GM21526 (cell line): ENCODE data around the gene SH2B3.
"Not testable (repeated sequence)": the region's sequence is repeated elsewhere in the genome, so short reads cannot be mapped to it uniquely, and the experiment has no call there.

Source experiments
- ATAC-seq: cut with Tn5 transposase; IDR thresholded peaks from one replicate; pipeline ENCODE4 v1.9.1; 2021; ENCODE audit warnings: moderate library complexity; ENCODE audit not compliant: unreplicated experiment, low FRiP score

The SH2B3 gene

DNA sequence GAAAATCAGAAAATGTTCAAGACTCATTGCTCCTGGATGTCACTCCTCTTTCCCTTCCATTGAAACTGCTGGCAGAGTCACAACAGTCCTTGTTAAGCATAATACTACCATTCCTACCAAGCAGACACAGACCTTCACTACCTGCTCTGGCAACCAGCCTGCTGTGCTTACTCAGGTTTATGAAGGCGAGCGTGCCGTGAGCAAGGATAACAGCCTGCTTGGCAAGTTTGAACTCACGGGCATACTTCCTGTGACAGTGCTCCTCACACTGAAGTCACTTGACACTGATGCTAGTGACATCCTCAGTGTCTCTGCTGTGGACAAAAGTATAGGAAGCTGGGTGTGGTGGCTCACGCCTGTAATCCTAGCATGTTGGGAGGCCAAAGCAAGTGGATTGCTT lies 21.1 kb upstream of the SH2B3 start:
- ATAC-seq, result no peak

DNA sequence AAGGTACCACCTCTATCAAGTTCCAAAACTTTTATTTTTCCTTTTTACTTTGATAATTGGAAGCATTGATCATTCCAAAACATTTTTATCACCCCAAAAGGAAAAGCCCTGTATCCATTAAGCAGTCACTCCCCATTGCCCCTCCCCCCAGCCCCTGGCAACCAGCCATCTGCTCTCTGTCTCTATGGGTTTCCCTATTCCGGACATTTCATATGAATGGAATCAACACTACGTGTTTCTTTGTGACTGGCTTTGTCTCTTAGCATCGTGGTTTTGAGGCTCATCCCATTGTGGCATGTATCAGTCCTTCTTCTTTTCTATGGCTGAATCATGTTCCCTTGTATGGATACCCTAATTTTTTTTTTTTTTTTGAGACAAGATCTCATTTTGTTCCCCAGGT lies 18.8 kb upstream of the SH2B3 start:
- ATAC-seq, result no peak

GRCh38 chr12:111387747-111388323 lies 17.9 kb upstream of the SH2B3 start:
- ATAC-seq, result no peak

DNA sequence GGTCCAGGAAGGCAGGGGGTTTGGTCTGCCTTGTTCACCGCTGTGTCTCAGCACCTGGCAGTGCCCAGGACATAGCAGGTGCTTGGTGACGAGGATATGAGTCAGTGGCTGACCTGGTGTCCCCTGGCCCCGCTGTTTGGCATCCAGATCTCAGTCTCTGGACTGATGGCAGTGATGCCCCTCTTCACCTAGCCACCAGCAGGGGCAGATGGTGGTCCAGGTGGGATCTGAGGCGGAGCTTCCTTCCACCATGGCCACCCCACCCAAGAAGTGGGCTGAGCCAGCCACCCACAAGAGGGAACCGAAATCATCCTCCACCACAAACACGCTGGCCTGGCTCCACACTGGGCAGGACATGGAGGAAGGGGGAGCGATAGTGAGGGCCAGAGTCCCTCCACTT lies 16.1 kb upstream of the SH2B3 start:
- no peak for ATAC-seq

GRCh38 chr12:111390910-111391309 lies 14.8 kb upstream of the SH2B3 start:
- ATAC-seq, result no peak

DNA sequence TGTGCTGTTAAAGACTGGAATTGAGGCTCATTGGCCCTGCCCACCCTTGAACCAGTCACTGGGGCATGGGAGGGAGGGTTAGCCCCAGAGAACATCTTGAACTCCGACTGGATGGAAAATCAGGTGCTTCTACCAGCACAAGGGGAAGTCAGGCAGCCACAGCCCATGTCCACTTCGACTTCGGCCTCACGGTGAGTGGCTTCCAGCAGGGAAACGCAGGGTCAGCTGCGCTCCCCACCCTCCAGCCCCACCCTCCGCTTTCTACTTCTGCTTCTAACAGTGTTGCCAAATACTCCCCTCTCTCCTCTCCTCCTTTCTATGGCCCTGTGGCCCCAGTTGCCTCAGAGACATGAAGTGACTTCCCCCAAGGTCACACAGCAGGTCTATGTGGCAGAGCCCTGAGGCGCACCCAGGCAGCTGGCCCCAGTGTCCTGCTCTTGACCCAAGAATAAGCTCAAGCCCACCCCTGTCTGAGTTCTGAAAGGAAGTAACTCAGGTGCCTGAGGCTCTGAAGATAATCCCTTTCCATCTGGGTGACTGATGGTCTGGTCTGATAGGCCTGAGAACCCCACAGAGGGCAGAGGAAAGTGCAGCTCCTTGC lies 11.9 kb upstream of the SH2B3 start:
- no peak for ATAC-seq

DNA sequence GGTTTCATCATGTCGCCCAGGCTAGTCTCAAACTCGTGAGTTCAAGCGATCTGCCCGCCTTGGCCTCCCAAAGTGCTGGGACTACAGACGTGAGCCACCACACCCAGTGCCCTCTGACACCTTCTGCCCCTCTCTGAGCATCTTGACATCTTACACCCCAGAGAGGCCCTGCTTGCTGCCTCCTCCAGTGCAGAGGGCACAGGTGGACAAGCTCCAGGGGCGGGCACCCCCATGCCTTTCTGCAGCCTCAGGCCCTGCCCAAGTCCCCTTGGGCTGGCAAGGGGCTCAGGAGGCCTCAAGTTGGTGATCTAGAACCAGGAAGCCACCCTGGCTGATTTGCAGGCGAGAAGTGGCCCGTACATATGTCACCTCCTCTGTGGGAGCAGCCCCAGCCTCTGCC lies 11.2 kb upstream of the SH2B3 start:
- ATAC-seq, result no peak

DNA sequence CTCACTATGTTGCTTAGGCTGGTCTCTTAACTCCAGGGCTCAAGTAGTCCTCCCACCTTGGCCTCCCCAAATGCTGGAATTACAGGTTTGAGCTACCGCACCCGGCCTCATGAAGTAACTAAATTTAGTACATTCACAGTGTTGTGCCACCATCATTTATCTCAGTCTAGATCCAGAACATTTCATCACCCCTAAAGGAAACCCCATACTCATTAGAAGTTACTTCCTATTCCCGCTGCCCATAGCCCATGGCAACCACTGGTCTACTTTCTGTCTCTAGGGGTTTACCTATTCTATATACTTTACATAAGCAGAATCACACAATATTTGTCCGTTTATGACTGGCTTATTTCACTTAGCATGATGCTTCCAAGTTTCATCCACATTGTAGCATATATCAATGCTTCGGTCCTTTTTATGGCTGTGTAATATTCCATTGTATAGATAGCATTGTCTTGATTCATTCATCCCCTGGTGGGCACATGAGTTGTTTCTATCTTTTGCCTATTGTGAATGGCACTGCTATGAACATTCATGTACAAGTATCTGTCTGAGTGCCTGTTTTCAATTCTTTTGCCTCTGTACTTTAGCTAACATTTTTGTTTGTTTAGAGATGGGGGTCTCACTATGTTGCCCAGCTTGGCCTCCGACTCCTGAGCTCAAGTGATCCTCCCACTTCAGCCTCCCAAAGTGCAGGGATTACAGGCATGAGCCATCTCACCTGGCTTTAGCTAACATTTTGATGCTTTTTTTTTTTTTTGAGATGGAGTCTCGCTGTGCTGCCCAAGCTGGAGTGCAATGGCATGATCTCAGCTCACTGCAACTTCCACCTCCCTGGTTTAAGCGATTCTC lies 10.2 kb upstream of the SH2B3 start:
- ATAC-seq, result no peak

DNA sequence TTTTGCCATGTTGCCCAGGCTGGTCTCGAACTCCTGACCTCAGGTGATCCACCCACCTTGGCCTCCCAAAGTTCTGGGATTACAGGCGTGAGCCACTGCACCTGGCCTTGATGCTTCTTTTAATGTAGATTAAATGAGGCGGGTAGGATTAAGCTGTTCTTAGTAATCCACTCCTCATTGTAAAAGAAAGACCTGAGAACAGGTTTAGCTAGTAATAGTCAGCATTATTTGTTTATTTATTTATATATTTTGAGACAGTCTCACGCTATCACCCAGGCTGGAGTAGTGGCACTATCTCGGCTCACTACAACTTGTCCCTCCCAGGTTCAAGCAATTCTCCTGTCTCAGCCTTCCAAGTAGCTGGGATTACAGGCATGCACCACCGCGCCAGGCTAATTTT lies 9.5 kb upstream of the SH2B3 start:
- ATAC-seq, result not testable (repeated sequence)

GRCh38 chr12:111396726-111397445 lies 8.8 kb upstream of the SH2B3 start:
- peak; percentile 54 for ATAC-seq

GRCh38 chr12:111398530-111398929 lies 7.2 kb upstream of the SH2B3 start:
- ATAC-seq, result no peak

DNA sequence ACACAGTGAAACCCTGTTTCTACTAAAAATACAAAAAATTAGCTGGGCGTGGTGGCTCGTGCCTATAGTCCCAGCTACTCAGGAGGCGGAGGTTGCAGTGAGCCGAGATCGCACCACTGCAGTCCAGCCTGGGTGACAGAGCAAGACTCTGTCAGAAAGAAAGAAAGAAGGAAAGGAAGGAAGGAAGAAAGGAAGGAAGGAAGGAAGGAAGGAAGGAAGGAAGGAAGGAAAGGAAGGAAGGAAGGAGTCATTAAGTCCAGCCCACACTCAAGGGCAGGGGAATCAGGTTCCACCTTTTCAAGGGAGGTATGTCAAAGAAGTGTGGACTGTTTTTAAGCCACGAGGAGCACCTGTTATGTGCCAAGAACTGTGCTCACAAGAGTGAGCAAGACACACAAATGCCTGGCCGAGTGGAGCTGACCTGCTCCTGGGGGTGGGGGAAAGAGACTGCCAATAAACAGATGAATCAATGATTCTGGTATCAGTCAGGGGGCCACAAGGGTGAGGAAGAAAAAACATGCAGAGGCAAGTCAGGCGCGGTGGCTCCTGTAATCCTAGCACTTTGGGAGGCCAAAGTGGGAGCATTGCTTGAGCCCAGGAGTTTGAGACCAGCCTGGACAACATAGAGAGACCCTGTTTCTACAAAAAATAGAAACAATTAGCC lies 5.8 kb upstream of the SH2B3 start:
- not testable (repeated sequence) for ATAC-seq

- ATAC-seq, result no peak
These were observed 4.5 kb upstream of the SH2B3 start for GRCh38 chr12:111401167-111401605.

DNA sequence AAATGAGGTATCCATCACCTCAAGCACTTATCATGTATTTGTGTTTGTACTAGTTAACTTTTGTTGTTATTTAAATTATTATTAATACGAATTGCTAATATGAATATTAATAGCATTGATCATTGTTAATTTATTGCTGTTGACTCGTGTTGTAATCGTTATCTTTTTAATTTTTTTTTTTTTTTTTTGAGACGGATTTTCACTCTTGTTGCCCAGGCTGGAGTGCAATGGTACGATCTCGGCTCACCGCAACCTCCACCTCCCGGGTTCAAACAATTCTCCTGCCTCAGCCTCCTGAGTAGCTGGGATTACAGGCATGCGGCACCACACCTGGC lies 3.3 kb upstream of the SH2B3 start:
- ATAC-seq, result not testable (repeated sequence)

- ATAC-seq, result peak; percentile 0
These were observed 1.2 kb upstream of the SH2B3 start for GRCh38 chr12:111404362-111405148.

GRCh38 chr12:111405149-111405858 lies 419 bp upstream of the SH2B3 start:
- ATAC-seq, result peak; percentile 42

- ATAC-seq, result no peak
These were observed 1.0 kb downstream of the SH2B3 start for GRCh38 chr12:111406474-111407376.

DNA sequence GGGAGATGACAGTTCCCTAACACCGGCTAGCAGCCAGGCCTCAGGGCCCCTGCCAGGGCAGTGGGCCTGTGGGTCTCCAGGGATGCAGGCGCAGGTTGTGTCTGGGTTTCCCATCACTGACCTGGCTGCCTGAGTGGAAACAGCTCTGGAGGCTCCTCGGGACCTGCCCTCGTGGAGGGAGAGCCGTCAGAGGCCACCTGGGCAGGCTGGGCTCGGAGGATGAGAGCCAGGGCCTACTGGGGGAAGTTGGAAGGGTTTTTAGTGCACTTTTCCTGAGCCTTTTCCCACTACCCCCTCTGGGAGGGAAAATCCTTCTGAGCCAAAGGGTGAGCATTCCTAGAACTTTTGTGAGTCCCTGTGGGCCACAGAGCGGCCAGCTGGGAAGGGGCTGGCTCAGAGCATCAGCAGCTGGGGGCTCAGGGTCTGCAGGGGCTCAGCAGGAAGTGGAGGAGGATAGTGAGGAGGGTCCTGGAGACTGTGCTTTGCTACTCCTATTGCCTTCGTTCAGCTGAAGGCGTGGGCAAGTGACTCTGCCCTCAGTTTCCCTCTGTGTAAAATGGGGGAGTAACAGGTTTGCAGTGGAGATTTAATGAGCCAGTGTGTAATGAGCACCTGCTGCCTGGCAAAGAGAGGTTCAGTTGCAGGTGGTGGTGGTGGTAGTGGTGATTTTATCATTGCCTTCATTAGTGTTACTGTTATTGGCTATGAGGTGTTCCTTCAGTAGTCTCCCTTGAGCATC lies 1.8 kb downstream of the SH2B3 start:
- no peak for ATAC-seq
